Fibroblast of the aortic adventitia (primary cell): Measurements from ENCODE around the gene SIGLEC10. TPM values are rescaled to one million over a fixed set of nuclear protein-coding genes. Genes with fewer than 3 reads are reported as not detected.
"Not testable (repeated sequence)": the region's sequence is repeated elsewhere in the genome, so short reads cannot be mapped to it uniquely, and the experiment has no call there.

Experiments used
- DNase-seq: peaks from one replicate; pipeline ENCODE4 v3.0.0-alpha.2; 2010; ENCODE audit warnings: low read depth
- H3K4me3 ChIP-seq: 2 replicates; pipeline ENCODE4 v1.5.1; 2011; ENCODE audit warnings: low read depth, mild to moderate bottlenecking, control low read depth, low read length, moderate library complexity
- CTCF ChIP-seq: IDR thresholded peaks from 2 replicates; pipeline ENCODE4 v1.5.1; 2011; ENCODE audit warnings: mild to moderate bottlenecking, low read length, control low read depth, inconsistent platforms; ENCODE audit not compliant: insufficient read depth
- total RNA-seq: library from RNA; depleted of rRNA; stranded (reverse); fragments of >200 nt; gene quantifications from 2 replicates; pipeline ENCODE4 v1.2.3, GENCODE V29; 2012; ENCODE audit warnings: low replicate concordance

The SIGLEC10 gene
- total RNA-seq, 1 donor, result not detected

- DNase-seq, result peak; percentile 22
- TF ChIP-seq CTCF, result peak; percentile 52
- no peak overlapping the region for H3K4me3 ChIP-seq
Observed at GRCh38 chr19:51407511-51408131, 9.8 kb downstream of the SIGLEC10 start.

DNA sequence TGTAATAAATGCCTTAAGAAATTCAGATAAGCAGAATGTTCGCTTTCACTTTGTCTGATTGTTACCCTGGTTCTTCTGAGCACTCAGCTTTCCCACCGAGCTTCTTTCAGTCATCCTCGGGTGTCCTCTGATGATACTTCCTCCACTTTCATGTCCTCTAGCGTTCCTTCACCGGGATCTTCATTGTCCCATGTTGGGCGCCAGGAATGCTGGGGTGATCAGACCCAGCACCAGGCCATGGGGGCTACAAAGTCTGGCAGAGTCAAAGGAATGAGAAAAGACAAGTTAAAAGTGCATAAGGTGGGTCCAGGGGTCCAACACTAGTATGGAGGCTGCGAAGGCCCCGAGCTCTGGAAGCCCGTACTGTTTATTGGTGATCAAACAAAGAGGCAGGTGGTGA lies 15.3 kb downstream of the SIGLEC10 start:
- H3K4me3 ChIP-seq, result no peak overlapping the region
- no peak for TF ChIP-seq CTCF
- DNase-seq, result no peak

- DNase-seq, H3K4me3 ChIP-seq: not testable (repeated sequence)
Observed at GRCh38 chr19:51399936-51400335, 17.5 kb downstream of the SIGLEC10 start.

GRCh38 chr19:51399231-51399630 lies 18.2 kb downstream of the SIGLEC10 start:
- TF ChIP-seq CTCF, result no peak
- DNase-seq, result no peak
- no peak overlapping the region for H3K4me3 ChIP-seq

- no peak overlapping the region for H3K4me3 ChIP-seq
- TF ChIP-seq CTCF, result peak; percentile 58
- DNase-seq, result peak; percentile 41
Observed at GRCh38 chr19:51398096-51398704, 19.2 kb downstream of the SIGLEC10 start.

GRCh38 chr19:51397453-51397852 lies 20.0 kb downstream of the SIGLEC10 start:
- not testable (repeated sequence) for H3K4me3 ChIP-seq
- DNase-seq, result peak; percentile 11

- no peak for DNase-seq
- TF ChIP-seq CTCF, result no peak
Observed at GRCh38 chr19:51396175-51396574, 21.3 kb downstream of the SIGLEC10 start.

More at GRCh38 chr19:51396175-51396574, 21.3 kb downstream of the SIGLEC10 start:
- H3K4me3 ChIP-seq, result no peak overlapping the region
